Measurements from ENCODE around the gene USO1.
A peak's percentile ranks its signal among the peaks of the same experiment; 100 is the strongest.
"Not testable (repeated sequence)": the region's sequence is repeated elsewhere in the genome, so short reads cannot be mapped to it uniquely, and the experiment has no call there.

The USO1 gene

DNA sequence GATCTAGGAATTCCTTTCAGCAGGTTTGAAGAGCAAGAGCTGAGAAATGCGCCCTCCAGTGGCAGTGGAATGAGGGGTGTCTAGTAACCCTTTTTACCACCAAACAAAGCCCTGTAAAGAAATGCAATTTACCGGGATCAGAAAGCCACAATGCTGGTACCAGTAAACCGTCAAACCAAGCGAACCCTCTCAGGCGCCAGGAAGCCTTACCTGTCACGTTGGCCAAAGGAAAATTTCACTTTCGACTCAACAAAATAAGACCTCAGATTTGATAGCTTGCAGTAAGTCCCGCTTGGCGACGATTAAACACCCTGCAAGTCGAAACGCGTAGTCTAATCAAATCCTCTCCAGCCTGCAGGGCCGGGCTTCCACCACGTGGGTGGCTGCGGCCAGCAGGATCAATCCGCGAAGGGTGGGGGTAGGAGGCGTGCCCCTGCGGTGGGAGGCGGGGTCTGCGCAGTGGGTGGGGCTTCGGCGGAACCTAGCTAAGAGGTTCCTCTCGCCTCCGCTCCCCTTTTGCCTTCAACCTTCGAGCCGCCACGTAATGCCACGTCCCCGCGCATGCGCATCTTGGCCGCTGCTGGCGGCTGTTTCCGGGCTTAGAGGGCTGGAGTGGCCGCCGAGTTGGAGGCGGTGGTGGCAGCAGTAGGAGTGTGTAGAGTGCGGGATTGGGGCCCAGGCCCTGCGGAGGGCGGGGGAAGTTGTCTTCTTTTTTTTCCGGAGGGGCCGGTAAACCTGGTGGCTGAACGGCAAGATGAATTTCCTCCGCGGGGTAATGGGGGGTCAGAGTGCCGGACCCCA is at the start of gene USO1:
USO1 (plus strand) TSS at position 512 of the 801 bp plus-strand sequence; CDS start at position 755, 243 bp downstream.
- peak; percentile 98 for DNase-seq

GRCh38 chr4:75675004-75675531 is 49.3 kb upstream of the USO1 start:
- DNase-seq: no peak

- no peak for DNase-seq
These were observed 45.9 kb upstream of the USO1 start for GRCh38 chr4:75678473-75678872.

DNA sequence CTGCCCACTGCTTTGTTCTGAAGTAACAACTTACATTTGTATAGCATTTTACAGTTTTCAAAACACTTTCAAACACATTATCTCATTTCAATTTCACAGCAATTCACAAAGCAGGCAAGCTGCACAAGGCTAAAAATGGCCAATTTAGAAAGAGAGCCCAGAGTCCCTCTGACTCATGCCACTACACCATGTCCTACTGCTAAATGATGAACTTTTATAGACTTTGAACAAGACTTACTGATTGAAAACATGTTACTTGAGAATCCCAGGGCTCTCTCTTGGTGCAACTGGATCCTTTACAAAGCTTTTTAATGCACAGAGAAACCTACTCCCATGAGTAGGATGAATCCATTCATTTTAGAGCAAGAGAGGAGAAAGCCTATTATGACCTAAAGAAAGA is 45.4 kb upstream of the USO1 start:
- no peak for DNase-seq

DNA sequence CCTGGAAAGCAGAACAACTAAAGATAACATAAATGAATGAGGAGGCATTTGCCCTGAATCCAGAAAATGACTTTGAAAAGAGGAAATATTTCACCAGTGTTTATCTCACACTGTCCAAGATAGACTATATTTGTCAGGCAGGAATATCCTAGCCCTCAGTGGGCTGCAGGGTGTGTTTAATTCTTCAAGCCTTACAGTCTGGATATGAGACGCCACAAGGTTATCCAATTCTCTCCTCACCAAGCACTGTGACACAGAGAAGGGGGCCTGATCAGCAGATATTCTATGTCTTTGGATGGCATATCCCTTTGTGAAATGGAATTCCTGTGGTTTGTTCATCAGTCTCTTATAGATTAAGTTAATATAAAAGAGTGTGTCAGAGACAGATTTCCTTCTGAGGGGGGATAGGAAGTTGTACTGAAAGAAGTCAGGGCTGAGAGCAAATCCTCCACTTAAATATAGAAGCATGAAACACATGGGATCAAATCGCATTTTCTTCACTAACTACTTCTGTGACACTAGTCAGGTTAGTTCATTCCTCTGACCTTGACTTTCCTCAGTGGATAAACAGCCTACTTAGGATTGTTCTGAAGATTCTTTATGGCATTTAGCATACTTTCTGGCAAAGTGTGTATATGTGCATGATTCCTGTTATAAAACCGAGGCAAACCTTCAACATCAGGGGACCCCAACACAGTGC is 44.4 kb upstream of the USO1 start:
- no peak for DNase-seq

- DNase-seq: no peak
These were observed 40.8 kb upstream of the USO1 start for GRCh38 chr4:75683482-75684155.

GRCh38 chr4:75685546-75686189 is 38.7 kb upstream of the USO1 start:
- DNase-seq: no peak

GRCh38 chr4:75686346-75686745 is 38.0 kb upstream of the USO1 start:
- peak; percentile 22 for DNase-seq

DNA sequence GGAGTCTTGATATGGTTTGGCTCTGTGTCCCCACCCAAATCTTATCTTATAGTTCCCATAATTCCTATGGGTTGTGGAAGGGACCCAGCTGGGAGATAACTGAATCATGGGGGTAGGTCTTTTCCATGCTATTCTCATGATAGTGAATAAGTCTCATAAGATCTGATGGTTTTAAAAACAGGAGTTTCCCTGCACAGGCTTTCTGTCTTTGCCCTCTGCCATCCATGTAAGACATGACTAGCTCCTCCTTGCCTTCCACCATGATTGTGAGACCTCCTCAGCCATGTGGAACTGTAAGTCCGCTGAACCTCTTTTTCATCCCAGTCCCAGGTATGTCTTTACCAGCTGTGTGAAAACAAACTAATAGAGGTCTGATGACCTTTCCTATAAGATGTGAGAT is 37.3 kb upstream of the USO1 start:
- DNase-seq: not testable (repeated sequence)

DNA sequence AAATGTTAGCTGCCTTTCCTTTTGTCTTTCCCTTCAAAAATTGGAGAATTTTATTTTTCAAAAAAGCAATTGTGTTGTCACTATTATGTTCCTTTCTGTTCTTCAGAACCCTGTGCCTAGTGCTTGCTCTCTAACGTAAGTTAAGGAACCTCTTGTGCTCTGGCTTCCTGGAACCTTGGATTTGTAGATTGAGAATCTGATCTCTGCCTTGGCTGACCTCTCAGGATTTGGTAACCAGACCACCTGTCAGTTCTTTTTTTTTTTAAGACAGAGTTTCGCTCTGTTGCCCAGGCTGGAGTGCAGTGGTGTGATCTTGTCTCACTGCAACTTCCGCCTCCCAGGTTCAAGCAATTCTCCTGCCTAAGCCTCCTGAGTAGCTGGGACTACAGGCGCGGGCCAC is 32.3 kb upstream of the USO1 start:
- not testable (repeated sequence) for DNase-seq

DNA sequence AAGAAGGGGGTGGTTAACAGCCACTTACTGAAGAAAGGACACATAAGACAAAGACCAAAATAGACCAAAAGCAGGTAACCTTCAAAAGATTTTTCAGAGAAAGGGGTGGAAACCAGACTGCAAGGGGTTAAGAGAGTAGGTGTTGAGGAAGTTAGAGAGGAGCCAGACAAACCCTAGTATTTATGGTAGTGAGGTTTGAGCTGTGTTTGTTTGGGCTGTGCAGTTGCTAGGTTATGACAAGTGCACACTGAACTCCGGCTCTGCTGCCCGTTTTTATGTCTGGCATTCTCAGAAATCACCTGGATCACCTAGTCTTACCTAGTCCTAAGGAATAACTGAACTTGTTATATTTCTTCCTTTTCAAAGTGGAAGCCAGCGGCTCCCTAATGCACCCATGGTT is 28.3 kb upstream of the USO1 start:
- no peak for DNase-seq

DNA sequence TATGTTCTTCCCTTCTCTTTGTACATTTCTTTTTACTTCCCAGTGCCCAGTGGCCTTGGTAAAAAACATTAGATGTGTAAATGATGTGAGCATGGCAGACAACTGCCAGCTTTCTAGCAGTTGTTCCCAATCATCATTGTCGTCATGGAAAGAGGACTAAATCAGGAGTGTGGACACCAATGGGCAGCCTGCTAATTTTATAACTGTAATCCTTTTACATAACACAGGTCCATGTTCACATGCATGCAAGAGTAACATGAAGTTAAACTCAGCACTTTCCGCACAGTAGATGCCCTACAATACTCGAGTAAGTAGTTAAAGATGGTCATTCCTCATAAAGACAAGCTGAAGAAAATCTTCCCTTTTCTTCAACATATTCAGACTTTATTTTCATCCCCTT is 27.8 kb upstream of the USO1 start:
- no peak for DNase-seq

- DNase-seq: peak; percentile 20
These were observed 26.0 kb upstream of the USO1 start for GRCh38 chr4:75698162-75698962.

DNA sequence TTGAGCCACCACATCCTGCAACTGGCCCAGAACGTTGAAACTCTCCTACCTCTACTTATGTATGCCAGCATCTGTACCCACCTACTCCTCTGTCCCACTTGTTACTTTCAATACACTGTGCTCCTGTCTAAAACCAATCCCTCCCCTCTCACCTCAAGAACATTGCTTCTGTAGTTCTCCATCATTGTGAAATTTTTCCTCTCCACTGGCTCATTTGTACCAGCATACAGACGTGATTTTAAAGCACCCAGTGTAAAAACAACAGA is 25.5 kb upstream of the USO1 start:
- no peak for DNase-seq

DNA sequence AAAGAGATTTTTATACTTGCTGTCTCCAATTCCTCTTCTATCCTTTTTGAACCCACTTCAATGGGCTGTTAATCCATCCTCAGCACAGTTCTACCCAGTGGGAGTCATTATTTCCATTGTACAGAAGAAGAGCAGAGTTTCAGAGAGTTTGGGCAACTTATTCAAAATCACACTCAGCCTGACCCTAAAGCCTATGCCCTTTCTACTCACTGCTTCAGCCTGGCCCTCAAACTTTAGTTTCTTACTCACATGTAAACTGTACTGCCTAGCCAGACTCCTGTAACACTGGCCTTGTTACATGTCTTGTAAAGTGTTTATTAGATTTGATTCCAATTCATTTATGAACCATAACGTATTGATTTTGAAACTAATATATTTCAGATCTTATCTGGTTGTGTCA is 25.1 kb upstream of the USO1 start:
- no peak for DNase-seq

DNA sequence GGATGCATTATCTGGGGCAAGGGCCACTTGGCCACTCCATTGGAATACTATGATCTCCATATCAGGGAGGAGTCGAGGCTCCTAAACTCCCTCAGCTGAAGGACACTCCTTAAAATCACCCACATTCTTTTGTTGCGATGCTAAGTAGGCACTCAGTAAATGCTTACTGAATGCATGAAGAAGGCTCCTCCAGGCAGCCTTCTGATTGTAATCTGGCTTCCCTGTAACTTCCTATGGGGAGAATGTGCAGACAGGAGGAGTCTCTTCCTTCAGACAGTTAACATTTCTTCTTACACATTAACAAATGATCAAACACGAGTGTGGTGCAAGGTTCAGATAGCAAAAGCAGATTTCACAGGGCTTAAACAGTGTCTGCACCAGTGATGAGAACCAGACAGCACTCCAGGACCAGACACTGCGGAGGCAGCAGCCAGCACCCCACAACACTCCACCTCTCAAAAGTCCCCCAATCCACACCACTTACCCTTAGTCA is 21.4 kb upstream of the USO1 start:
- DNase-seq: no peak

- DNase-seq: no peak
These were observed 19.0 kb upstream of the USO1 start for GRCh38 chr4:75705198-75705977.

- DNase-seq: peak; percentile 31
These were observed 16.1 kb upstream of the USO1 start for GRCh38 chr4:75708218-75708691.

DNA sequence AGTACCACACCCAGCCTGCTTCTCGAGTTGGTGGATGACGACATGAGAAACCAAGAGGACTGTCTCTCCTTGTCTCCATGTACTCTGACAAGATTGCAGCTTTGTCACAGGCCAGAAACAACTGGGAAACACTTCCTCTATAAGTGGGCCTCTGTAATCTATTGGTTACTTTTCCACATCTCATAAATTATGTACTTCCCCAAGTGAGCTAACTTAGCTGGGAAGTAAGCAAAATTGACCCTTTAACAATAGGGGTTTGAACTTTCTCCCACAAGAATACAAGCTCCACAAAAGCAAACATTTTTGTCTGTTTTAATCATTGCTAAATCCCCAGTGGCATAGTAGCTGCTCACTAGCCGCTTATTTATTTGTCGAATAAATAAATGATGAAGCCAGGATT is 14.1 kb upstream of the USO1 start:
- no peak for DNase-seq

DNA sequence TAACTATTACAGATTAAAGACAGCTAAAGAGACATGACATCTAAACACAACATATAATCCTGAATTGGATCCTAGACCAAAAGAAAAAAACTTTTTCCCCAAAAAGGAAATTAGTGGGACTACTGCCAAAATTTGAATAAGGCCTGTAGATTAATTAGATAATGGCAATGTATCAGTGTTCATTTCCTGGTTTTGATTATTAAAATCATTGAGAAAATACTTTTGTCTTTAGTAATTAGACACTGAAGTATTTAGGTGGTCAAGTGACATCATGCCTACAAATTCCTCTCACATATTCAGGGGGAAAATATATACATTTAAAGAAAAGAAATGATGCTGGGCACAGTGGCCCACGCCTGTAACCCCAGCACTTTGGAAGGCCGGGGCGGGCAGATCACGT is 10.4 kb upstream of the USO1 start:
- DNase-seq: no peak

- no peak for DNase-seq
These were observed 9.7 kb upstream of the USO1 start for GRCh38 chr4:75714704-75715103.

Data from stimulated activated CD4-positive, alpha-beta T cell treated with anti-CD3 and anti-CD28 coated beads, Interleukin-15, amount 100 ng/mL, for 24 hours (primary cell).